ENCODE results near the gene MGAT5.

Gene MGAT5, protein sequence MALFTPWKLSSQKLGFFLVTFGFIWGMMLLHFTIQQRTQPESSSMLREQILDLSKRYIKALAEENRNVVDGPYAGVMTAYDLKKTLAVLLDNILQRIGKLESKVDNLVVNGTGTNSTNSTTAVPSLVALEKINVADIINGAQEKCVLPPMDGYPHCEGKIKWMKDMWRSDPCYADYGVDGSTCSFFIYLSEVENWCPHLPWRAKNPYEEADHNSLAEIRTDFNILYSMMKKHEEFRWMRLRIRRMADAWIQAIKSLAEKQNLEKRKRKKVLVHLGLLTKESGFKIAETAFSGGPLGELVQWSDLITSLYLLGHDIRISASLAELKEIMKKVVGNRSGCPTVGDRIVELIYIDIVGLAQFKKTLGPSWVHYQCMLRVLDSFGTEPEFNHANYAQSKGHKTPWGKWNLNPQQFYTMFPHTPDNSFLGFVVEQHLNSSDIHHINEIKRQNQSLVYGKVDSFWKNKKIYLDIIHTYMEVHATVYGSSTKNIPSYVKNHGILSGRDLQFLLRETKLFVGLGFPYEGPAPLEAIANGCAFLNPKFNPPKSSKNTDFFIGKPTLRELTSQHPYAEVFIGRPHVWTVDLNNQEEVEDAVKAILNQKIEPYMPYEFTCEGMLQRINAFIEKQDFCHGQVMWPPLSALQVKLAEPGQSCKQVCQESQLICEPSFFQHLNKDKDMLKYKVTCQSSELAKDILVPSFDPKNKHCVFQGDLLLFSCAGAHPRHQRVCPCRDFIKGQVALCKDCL

DNA sequence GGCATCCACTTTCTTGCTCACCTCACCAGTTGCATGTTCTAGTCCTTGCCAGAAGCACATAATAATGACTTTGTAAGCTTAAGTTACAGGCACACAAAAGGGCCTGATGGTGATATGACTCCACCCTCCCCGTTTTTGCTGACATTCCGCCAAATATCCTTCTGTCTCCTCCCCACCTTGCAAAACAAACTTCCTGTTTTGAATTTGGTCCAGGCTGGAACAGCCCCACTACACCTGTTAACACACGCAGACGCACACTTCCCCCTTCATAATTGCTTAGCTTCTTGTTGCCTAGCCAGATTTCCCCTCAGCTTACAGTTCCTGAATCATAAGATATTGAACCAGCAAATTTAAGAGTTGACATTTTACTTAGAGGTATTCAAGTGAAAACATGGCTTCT is at the start of gene MGAT5:
Gene MGAT5 (plus strand): TSS at position 269 of the 400 bp plus-strand sequence. CDS start 332 bp downstream, outside the sequence.
- no peak for DNase-seq

DNA sequence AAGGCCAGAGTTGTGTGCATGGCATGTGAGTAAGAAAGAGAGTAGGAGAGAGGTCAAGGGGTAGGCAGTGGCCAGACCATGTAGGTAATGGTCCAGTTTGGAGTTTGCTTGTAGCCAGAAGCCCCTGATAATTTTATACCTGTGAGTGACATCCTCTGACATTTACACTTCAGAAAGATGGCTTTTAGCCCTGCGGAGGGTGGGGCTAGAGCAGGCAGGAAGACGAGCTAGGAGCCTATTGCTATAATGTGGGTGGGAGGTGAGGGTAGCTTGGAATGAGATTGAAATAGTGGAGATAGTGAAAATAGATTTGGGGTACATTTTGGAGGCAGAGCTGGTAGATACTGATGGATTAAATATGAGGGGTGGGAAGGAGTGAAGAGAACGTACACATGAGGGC is 48.8 kb upstream of the MGAT5 start:
- DNase-seq, result no peak

DNA sequence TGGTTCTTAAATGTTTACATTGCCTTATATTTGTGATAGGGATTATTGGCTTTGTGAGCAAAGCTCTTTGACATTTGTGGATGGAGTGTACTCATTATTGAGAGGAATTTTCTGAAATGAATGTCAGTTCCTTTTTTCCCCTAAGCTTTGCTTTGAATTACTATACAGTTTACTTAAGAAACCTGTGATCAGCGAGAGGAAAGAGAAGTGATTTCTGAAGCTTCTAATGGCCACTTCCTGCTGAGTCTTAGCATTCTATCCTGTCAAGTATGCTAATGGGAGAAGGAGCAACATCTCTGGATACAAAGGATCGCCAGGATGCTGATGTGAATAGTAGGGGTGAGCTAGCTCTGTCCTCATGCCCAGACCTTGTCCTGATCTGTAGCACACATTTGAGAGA is 47.8 kb upstream of the MGAT5 start:
- no peak for DNase-seq

DNA sequence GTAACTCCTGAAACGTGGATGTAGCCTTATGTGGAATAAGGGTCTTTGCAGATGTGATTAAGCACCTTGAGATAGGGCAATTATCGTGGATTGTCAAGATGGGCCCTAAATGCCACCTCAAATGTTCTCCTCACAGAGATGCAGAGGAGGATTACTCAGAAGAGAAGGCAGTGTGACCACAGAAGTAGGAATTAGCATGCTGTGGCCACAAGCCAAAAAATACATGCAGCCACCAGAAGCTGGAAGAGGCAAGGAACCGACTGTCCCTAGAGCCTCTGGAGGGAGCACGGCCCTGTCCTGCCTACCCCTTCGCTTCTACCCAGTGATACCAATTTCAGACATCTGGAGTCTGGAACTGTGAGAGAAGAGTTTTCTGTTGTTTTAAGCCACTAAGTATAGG is 47.3 kb upstream of the MGAT5 start:
- DNase-seq, result no peak

DNA sequence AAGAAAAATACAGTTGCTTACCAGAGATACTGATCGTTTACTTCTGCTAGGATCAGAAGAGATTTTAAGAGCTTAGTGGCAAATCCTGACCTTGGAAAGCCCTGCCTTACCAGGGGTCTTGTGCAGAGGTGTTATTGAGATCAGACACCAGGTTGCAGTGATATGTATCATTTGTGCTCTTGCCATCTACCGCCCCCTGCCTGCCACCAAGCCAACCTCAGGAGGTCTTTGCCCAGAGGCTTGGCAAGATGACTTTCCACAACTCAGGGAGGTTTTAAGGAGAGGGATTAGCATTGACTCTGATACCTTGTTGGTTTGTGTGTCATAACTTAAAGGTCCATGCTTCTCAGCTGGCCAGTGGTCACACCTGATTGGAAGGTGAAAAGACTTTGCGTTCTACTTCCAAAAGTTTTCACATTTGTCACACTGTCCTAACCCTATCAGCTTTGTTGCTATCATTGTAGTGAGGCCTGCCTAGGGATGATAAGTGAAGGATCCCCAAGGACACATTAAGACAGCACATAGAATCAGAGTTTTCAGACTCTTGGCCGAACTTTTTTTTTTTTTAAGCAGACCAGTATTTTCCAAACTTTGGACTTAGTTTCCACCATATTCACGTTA is 46.2 kb upstream of the MGAT5 start:
- DNase-seq, result peak; percentile 52

DNA sequence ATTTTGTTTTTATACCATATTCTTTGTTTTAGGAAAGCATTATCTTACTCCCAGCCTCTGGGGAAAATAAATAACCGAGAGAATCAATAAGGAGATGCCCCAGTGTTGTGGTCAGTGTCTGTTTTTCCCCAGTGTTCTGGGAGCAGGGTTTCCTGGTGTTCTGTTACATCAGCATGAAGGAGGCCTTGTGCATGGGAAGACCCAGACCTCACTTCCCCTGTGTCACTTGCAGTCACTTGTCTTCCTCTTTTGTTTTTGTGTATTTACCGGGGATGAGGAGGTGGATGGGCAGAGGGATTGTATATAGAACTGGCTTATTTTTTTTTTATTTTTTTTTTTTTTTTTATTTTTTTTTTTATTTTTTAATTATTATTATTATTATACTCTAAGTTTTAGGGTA is 45.0 kb upstream of the MGAT5 start:
- no peak for DNase-seq

DNA sequence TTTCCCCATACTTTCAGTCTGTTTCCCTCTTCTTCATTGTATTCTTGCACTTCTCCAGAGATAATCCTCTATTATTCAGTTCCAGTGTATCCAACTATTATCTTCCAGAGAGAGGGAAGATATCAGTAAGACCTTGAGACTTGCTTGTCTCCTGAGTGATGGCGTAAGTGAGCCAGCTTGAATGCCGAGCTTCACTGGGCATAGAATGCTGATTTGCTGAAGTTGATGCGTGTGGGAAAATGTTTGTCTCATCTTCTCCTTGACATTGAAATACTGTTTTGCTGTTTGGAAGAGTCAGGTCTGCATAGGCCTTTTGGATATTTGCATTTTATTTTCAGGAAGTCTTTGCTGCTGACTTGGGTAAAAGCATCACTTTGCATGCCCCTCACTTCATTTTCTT is 41.1 kb upstream of the MGAT5 start:
- no peak for DNase-seq

DNA sequence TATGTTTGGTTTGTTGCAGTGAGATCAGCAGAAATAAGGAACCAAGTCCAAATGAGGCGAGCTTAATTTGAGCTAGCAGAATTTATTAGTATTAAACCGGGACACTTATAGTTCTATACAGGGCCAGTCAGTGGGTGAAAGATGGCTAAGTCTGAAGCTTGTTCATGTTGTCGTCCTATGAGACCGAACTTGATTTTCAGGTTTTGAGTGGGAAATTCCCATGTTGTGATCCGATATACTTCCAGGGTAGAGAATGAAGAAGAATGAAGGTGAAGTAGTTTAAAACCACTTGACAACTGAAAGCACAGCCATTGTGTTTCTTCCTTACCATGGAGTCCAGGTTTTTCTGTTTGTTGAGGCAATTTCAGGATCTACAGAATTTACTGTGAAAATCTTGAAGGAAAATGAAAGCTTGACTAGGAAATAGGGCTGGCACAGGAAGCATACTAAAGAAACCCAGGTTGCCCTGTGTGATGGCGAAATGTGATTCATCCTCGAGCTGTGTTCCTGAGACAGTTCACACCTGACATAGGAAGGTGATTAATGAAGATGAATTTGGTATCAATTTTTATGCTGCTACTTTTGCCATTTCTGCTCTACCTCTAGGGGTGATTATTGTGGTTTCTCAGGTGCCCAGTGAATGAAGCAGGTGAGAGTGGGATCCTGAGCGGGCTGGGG is 37.6 kb upstream of the MGAT5 start:
- DNase-seq, result no peak

DNA sequence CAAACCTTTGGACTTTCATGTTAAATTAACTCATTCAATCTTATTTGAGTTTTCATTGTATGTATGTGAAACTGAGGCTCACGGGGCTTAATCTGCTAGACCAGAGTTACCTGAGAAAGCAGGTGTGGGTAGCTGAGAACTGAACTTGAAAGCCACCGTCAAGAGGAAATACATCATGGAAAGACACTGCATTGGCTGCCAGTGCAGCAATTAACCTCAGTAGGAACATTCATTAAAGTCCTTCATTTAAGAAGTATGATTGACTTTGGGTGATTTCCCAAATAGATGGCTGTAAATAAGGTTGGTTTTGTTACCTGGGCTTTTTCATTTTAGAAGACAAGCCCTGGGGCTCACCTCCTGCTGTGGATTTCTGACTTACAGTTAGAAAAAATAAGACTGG is 36.5 kb upstream of the MGAT5 start:
- no peak for DNase-seq

DNA sequence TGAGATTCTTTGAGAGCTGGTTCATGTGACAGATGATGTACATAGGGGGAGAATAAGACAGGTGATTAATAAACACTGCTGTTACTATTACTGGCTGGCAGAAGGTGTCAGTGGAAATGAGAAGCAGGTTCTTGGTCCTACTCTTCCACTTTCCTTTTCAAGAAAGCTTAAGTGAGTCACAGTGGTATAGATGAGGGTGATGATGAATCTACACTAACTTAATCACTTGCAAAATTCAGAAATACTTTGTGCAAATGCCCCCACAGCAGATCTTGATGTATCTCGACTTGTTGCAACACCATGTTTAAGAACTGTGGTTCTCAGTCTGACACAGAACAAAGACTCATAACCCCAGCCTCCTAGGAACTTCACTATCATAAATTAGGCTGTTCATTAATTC is 35.9 kb upstream of the MGAT5 start:
- DNase-seq, result no peak

DNA sequence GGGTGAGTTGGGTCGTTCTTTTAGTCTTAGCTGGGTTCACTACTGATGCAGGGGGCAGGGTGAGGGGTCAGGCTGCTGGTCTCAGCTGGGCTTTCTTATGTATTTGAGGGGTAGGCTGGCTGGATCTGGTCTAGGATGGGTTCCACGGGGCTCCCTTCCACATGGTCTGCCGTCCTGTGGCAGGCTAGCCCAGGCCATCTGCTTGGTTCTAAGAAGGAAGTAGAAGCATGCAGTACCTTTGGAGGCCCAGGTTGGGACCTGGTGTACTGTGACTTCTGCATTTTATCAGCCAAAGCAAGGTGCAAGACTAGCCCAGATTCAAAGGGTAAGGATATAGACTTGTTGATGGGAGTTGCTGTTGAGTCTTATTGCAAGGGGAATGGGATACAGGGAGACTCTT is 35.5 kb upstream of the MGAT5 start:
- DNase-seq, result no peak

DNA sequence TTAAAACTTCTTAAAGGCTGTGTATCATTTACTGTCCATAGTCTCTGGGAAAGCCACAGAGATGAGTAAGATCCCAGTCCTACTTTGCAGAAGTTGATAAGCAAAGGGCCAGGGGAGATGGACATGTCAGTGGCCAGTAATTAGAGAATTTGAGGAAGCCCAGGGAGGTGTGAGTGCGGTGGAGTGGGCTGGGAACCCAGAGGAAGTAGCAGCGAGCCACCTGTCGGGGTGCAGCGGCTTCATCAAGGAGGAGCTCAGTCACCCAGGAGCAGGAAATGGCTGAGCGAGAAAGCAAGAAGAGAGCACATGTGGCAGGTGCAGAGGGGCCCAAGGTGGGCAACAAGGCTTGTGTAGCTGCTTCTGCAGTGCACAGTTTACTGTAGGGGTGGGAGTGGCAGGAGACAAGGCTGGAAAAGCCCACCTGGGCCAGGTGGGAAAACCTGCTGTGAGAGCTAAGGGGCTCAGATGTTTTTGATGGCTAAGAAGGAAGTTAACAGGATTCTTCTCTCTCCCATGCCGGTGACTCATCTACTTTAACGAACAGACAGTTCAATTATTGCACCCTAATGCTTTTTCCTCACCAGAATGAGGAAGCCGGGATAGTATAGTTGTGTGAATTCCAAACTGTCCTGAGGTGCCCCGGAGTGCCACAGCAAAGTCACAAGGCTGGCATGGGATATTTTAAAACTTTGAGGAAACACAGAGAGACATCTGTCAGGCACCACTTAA is 34.8 kb upstream of the MGAT5 start:
- no peak for DNase-seq

DNA sequence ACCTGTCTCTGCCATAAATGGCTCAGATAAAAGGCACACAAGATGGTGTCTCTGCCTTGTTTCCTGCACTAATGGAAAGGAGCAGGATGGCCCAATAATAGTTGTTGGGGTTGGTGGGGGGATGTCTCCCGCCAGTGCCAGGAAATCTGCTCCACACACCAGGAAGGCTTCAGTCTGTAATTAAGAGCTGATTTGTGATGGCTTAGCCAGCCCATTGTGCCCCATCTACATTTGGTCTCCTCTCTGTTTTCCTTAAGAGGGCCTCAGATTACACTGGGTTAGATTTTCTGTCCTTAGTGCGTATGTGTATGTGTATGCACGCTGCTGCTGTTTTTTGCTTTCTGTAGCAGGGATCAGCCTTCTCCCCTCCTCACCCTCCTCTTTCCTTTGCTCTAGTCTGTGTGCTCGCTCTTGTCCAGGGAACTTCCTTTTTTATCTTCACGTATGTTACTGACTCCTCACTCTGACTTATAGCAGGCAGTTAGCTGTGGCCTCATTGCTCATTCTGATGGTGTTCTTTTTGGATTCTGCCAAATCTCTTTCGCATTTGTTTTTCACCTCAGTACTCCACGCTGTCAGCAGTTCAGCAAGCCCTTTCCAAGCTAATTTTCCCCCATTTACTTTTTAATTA is 33.4 kb upstream of the MGAT5 start:
- DNase-seq, result no peak

DNA sequence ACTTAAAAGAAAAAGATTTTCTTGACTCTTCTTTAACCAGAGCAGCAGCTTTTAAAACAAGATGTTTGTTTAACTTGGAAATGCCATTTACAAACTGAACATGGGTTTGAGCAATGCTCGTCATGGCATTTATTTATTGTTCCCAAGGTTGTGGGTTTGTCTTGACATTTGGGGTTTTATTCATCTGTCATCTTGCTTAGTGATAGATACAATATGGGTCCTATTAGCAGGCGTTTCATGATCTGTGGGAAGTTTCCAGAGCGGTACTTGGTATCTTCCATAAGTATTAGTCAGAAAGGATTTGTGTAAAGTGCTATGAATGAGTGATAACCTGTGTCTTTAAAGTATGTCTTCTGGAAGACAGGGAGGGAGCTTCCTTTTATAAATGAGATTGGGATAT is 29.9 kb upstream of the MGAT5 start:
- no peak for DNase-seq

DNA sequence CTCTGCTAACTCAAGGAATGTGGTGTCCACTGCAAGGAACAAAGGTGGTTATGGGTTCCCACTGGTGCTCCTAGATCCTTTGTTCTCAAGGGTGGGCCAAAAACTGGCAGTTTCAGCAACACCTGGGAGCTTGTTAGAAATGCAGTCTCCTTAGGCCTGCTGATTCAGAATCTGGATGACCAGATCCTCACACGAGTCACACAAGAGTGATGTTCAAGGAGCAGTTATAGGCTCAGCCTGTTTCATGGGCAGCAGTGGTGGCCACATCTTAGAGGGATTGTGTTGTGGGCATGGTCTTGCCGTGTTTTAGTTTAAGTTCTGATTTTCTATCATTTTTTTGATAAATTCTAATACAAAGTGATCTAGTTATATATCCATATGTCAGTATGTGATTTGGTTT is 28.7 kb upstream of the MGAT5 start:
- DNase-seq, result no peak

DNA sequence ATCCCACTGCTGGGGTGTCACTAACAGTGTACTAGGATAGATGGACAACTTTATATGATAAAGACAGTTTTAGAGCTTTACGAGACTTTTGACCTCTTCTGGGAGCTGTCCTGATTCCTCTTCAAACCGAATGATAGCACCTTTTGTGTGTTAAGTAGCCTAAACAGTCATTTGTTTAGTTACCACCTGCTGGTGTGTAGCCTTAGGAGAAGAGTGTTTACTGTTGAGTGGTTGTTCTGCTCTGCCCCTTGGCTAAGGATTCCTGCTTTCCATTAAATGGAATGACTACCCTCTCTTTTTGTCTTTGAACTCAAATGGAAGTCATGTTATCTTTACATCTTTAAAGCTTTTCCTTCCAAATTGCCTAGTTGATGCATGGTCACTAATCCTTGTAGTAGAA is 28.0 kb upstream of the MGAT5 start:
- DNase-seq, result no peak

DNA sequence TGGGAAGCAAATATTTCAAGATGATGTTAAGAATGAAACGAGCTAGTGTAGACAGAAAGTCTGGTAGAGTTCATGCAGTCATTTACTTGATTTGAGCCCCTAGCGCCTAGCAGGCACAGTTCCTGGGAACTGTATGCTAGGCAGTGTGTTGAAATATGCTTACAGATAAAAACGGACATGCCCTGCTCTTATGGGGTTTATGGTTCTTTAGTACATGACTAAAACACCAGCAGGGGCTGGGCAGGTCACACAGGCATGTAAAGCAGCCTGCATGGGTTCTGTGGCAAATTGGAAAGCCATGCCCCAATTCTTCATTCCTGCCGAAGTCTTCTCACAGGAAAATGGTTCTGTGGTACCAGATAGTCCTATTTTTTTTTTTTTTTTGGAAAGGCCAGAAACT is 27.3 kb upstream of the MGAT5 start:
- no peak for DNase-seq

DNA sequence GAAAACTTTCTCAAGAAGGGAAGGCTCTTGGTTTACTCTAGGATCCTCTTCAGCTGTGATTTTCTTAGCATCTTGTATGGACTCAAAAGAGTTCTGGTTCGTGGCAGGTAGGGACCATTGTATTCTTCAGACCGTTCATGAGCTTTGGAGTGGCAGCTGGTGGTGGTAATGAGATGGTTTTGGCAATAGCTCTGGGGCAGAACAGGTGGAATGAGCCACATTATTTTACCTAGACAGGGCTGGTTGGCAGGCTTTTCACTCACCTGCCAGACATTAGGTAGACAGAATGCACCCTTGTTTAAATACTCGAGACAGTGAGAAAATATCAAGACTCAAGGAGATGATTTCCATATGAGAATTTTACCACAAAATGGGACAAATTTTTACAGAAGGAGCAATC is 26.2 kb upstream of the MGAT5 start:
- no peak for DNase-seq

DNA sequence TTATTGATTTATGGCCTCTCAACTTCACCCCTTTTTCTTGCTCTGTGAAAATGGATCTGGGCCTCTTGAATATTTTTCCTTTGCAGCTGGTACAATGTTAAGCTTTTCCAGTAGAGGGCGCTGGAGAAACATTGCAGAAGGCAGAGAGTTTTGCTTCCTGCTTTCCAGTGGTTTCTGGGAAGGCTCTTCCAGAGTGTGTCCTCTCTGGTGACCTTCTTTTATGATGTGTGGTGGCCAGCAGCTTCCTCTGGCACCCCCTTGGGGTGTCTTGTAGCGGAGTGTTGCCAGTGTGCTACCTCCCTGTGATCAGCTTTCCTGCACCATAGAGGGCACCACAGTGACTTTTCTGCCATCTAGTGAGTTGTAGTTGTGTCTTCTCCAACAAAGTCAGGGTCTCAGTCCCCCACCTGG is 25.4 kb upstream of the MGAT5 start:
- no peak for DNase-seq

DNA sequence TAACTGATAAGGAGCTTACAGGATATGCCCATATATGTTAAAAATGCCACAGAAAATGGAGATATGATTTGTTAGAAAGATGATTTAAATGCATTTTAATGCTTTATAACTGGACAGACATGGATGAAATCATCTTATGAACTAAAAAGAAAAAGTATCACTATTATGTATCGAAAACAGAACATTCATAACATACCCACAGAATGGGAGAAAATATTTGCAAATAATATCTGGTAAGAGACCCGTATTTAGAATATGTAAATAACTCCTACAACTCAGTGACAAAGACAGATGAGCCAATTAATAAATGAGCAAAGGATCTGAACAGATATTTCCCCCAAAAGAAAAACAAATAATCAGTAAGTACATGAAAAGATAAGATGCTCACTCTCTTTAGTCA is 24.3 kb upstream of the MGAT5 start:
- DNase-seq, result no peak

DNA sequence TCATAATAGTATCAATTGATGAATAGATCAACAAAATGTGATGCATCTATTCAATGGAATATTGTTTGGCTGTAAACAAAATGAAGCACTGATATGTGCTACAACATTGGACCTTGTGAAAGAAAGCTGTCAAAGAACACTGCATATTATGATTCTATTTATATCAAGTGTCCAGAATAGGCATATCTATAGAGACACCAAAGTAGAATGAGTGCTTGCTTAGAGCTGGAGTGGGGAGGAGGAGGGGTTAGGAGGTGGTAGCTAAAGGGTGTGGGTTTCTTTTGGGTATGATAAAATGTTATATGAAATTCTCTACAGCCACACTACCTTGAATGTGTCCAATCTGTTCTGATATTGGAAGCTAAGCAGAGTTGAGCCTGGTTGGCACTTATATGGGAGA is 23.0 kb upstream of the MGAT5 start:
- no peak for DNase-seq

DNA sequence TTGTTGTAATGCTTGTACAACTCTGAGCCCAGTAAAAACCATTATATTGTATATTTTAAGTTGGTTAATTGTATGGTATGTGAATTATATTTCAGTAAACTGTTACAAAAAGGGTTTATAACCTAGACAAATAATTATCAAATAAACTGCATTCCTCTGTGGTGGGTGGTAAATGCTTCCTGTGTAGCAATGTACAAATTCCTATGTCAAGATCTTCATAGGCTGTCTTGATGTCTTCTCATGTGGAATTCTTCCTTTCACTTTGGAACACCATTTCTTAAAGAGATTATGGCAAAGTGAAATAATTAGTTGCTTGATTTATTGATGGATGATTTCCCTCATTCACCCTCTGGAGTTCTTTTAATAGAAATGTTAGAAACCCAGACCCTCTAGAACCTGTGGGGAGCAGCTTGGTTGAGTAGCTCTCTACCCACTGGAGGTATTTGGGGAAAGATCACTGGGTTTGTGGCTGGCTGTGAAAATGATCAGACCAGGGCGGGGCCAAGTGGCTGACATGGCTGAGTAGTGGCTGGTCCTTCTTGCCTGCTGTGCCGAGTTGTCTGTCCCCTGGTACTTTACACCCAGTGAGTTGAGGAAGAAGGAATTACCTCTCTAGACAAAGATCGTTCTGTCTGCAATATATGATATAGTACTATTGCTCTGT is 22.4 kb upstream of the MGAT5 start:
- DNase-seq, result no peak

All from activated T-cell treated with anti-CD3 and anti-CD28 coated beads for 4 hours (primary cell).